Keratinocyte (primary cell): ENCODE results near the gene KLF7.

Experiments
- EZH2 ChIP-seq: IDR thresholded peaks from one replicate; pipeline ENCODE4 v1.6.1; 2012; ENCODE audit warnings: inconsistent platforms, mild to moderate bottlenecking, low read length, moderate library complexity
- TF ChIP-seq, protein P1 (sequence below), 3 experiments: IDR thresholded peaks in 1 of 3; conservative IDR thresholded peaks in 1 of 3; optimal IDR thresholded peaks in 1 of 3; 2 replicates in 2 of 3; 3 replicates in 1 of 3; pipeline versions ENCODE3 to v1.5.1; 2011; ENCODE audit warnings: low read length in 3 of 3, mild to moderate bottlenecking in 3 of 3, moderate library complexity in 2 of 3, control low read depth in 1 of 3, inconsistent platforms in 1 of 3; ENCODE audit not compliant: insufficient read depth in 2 of 3; ENCODE audit errors: extremely low read depth in 1 of 3

DNA sequence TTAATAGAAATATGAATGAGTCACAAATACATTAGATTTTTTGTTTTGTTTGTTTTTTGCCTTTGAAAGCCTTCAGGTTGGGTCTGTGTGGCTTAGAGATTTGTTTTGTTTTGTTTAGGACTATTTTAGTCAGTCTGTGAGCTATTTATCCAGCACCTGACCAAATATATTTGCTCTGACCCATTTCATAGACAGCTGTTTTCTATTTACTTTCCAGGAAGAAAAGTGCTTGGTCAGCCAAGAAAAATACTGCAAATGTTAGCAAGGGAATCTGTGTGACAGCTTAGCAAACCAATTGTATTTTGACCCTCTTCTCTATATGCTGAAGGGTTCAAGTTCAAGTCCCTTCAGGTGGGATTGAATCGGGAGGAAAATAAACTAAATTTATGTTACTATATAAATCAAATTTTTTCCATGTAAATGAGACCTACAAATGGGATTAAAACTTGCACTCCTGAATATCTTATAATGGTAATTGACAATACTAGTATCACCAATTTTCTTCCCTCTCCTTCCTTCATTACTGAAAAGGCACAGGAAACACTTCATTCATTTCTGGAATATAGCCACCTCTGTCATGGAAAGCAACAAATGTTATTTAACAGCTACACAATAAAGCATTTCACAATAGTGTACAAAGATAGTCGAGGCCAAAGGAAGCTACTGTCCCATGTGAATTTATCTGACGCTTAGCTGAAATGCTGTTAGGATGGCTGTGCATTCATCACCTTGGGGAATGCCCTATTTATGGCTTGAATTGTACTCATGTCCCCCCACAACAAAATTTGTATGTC lies 23.1 kb upstream of the KLF7 start:
- TF ChIP-seq EZH2 = no peak
- TF ChIP-seq, protein P1, sequence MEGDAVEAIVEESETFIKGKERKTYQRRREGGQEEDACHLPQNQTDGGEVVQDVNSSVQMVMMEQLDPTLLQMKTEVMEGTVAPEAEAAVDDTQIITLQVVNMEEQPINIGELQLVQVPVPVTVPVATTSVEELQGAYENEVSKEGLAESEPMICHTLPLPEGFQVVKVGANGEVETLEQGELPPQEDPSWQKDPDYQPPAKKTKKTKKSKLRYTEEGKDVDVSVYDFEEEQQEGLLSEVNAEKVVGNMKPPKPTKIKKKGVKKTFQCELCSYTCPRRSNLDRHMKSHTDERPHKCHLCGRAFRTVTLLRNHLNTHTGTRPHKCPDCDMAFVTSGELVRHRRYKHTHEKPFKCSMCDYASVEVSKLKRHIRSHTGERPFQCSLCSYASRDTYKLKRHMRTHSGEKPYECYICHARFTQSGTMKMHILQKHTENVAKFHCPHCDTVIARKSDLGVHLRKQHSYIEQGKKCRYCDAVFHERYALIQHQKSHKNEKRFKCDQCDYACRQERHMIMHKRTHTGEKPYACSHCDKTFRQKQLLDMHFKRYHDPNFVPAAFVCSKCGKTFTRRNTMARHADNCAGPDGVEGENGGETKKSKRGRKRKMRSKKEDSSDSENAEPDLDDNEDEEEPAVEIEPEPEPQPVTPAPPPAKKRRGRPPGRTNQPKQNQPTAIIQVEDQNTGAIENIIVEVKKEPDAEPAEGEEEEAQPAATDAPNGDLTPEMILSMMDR (optimal IDR thresholded peaks at IDR 0.05 in 1 of 3, IDR thresholded peaks at IDR 0.05 in 1 of 3, conservative IDR thresholded peaks at IDR 0.05 in 1 of 3; ENCODE audit: extremely low read depth in 1 of 3, insufficient read depth in 2 of 3, low read length in 3 of 3) = no peak
